Activated CD4-positive, alpha-beta T cell treated with anti-CD3 and anti-CD28 coated beads, Interleukin-2, amount 50 U/mL, for 4 hours (primary cell): ENCODE measurements around the gene DNMT3B.

Experiments
- DNase-seq, 2 experiments: peaks; one replicate each; pipeline ENCODE4 v3.0.0-alpha.2; 2020

Gene DNMT3B

DNA sequence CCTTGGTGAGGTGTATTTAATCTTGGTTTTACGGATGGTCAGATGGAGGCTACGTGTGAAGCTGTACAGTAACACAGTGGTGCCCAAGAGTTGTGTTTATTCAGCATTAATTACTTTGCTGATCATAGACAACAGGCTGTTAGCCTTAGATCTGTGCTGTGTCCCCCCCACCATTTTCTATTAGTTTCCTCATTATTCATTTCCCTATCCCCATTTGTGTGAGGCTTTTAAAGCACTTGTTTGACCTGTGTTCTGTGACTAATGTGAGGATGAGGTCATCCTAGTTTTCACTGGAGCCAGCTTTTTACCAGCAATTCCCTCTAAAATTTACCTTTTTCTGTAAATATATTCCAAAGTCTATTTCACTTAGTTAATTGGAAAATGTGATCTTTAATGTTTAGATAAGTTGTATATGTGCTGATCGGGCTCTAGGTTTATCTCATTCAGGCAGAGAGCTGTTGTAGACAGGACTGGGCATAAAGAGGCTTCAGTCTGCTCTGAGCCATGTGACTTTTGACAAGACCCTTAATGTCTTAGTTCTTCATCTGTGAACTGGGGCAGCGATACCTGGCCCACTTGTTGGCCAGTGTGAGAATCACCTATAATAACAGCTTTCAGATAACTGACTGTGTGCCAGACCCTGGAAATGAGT, 66.0 kb downstream of the DNMT3B start:
- no peak for DNase-seq

DNA sequence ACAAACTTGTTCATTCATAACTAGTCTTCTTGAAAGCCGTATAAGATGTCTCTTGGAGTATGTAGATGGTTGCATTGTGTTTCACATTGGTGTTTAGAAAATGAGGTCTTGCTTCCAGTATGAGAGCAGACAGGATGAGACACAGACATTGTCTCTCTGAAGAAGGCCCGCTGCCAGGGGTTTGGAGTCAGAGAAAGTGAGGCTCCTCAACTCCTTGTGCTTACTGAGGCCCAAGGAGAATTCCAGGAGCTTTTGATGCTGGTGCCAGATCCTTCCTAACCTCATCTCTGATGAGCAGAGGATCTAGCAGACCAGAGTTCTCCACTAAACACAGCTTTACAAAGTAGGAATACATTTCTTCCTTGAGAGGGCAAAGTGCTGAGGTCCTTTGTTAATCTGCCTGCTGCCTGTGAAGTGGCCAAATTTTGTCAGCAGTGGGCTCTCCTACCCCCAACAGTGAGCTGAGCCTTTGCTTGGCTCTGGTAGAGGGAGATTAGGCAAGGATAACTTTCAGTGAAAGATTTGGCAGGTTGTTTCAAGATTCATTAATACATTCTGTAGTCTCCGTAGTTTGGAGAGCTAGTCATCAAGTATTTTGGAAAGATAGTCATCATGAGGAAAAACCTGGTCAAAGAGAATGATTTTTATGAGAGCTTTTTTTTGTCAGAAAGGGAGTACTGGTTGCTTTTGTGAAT, 67.3 kb downstream of the DNMT3B start:
- no peak for DNase-seq

DNA sequence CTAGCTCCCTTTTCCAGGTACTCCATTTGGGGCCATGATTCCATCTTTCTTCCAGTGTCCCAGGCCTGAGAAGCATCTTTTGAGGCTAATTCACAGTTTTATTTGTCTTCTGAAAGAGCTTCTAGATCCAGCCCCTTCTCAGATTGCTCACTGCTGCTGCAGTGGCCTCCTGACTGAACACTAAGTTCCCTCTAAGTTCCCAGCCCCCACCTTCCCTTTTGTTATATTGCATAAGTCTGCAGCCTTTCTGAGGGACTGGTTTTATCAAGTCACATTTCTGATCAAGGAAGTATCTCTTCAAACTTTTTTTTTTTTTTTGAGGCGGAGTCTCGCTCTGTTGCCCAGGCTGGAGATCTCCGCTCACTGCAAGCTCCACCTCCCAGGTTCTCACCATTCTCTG, 68.3 kb downstream of the DNMT3B start:
- no peak for DNase-seq

DNA sequence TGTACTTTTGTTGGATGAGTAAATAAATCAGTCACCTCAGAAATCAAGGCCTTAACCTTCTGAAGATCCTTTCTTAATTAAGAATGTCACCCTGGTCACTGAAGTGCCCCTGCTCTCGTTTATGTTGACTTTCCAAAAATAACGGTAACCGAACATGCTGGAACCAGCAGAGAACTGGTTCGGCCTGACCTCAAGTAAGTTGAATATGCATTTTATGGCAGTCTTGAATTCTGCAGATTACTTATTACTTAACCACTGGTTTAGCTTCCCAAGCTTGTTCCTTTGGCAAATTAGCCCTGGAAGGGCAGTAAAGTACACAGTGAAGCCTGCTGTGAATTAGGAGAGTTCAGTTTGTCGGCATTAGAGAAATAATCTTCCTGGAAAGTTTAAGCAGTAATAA, 69.8 kb downstream of the DNMT3B start:
- no peak for DNase-seq

DNA sequence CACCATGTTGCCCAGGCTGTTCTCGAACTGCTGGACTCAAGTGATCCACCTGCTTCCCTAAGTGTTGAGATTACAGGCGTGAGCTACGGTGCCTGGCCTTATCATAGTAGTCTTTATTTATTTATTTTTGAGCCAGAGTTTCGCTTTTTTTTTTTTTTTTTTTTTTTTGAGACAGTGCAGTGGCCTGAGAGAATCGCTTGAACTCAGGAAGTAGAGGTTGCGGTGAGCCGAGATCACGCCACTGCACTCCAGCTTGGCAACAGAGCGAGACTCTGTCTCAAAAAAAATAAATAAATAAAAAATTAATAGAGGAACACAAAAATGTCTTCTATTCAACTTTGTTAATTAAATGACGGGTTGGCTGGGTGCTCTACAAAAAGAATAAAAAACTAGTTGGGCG, 70.5 kb downstream of the DNMT3B start:
- DNase-seq, result no peak

DNA sequence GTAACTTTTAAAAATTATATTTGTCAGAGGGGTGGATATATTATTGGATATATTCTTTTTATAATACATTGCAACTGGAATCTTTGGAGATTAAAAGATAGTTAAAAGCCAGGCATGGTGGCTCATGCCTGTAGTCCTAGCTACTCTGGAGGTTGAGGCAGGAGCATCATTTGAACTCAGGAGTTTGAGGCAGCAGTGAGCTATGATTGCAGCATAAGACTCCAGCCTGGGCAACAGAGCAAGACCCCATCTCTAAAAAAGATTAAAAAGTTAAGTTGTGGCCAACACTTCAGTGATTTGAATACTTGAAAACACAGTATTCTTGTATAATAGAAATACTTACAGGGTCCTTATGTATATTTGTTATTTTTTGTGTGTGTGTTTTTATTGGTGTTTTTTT, 72.8 kb downstream of the DNMT3B start:
- no peak for DNase-seq

DNA sequence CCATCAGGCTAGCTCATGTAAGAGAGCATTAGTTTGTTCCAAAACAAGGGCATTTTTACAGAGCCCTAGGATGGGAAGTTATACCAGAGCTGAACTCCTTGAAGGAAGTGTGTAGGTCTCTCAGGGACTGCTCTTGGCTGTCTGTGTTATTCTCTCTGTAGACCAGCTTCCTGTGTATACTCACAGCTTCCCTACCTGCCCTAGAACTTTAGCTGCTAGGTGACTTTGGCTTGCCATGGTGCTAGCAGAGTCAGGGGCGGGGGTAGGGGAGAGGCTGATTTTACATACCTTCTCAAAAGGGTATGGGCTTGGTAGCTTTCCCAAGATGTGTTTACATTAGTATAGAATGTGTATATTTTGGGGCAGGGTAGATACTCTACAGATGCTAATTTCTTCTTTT, 75.0 kb downstream of the DNMT3B start:
- no peak for DNase-seq

DNA sequence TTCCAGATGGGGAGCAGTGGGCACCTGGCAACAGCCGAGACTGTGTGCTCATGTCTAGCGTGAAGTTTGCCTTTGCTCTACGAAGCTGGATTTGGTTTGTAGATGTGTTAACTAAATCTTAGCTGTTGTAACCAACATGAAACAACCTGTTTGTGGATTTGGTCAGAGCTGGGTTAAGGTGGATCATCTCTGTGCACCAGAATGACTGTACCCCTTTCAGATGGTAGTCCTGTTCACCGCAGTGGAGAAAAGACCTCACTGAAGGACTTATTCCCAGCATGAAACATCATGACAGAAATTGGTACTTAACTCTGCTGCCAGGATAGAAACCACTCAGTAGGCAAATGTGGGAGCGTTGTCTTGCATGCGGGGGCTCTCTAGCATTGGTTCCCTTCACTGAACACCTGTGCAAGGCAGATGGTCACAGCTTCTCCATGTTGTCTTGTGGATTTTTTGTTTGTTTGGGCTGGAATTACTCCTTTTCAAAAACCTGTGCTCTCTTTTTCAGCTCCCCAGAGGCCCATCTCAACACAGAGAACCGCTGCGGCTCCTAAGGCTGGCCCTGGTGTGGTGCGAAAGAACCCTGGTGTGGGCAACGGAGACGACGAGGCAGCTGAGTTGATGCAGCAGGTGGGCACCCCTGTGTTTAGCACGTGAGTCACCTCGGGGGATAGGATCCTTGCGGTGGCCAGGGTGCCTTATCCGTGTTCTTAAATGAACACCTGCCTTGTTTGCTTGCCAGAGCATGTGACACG, 77.2 kb downstream of the DNMT3B start:
- DNase-seq, result no peak

DNA sequence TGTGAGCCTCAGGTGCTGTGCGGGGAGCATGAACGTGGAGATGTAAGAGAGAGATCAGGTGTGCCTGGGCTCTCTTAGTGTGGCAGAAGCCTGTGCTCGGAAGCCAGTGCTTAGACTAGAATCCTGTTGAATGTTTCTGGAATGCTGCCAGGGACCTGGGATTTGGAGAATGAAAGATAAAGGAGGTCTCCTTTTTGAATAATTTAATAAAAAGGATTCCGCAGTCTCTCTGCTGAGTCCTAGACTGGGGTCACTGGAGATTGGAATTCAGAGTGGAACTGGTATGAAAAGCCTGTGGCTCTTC, 77.7 kb downstream of the DNMT3B start:
- no peak for DNase-seq

DNA sequence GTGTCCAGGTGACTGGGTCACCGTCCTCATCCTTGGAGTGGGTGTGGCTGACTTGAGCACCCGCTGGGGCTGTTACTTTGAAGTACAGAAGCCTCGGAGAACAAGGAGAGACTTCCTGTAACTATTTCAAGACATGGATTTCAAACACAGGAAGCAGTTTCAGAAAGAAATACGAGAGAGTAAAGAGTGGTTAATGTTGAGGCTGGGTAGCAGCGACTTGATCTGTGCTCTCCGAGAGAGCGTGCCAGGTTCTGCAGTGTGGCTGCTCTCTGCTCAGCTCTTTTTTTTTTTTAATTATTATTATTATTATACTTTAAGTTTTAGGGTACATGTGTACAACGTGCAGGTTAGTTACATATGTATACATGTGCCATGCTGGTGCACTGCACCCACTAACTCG, 79.0 kb downstream of the DNMT3B start:
- no peak for DNase-seq

DNA sequence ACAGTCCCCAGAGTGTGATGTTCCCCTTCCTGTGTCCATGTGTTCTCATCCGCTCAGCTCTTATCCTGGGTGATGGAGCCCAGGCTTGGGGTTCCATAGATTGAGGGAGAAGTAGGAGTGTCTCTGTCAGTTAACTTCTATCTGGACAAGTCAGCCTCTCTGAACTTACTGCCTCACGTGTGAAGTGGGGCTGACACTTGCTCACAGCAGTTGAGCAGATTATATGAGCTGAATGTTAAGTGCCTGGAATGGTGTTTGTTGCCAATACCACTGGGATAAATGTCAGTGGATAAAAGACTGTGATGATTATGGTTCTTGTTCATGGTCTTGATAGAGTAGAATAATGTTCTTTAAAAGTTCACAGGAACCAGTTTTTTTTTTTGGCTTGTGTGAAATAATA, 79.4 kb downstream of the DNMT3B start:
- DNase-seq, result no peak

DNA sequence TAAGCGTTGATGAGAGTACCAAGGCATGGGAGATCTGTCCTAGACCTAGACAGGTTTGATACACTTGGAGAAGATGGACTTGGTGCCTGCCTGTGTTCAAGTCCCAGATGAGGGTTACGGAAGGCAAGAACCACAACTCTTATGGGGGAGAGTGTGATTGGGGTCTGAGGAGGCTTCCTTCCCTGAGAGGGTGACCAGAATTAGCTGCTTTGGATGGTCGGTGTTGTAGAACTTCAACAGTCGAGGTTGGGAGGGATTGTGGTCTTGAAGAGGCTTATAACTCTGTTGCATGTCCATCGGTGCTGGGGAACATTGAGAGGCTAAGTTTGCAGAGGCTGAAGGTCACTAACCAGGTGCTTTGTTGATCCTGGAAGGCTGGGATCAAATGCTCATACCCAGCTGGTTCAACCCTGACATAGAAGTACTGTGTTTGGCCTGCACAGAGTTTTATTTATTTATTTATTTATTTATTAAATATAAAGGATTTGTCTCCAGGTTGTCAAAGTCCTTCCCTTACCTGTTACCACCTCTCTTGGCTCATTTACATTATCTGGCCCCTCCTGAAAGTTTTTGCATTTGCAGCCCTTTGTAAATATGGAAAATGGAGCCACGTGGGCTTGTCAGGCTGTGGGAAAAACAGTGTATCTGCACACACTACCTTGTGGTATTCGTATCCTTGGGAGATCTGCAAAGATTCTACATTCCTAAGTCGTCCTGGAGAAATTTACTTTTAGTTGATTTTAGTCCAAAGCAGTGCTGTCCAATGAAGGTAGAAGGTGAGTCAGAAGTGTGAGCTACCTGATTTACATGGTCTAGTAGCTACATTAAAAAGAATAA, 80.7 kb downstream of the DNMT3B start:
- no peak for DNase-seq

DNA sequence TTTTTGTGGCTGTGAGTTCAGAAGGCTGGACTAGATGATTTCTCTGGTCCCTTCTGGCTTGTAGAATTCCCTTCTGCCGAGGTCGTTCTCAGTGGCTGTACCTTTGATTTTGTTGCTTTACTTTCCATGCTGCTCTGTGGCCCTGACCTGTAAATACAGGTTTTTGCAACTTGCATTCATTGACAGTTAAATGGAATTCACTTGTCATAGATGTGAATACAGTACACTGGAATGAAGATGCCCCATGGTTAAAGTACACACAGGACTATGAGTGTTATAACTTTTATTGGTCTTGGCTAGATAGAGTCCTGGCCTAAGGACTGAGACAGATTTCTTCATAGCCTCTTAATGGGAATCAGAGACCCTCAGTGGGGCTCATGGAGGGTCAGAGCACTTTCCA, 83.6 kb downstream of the DNMT3B start:
- DNase-seq, result no peak

DNA sequence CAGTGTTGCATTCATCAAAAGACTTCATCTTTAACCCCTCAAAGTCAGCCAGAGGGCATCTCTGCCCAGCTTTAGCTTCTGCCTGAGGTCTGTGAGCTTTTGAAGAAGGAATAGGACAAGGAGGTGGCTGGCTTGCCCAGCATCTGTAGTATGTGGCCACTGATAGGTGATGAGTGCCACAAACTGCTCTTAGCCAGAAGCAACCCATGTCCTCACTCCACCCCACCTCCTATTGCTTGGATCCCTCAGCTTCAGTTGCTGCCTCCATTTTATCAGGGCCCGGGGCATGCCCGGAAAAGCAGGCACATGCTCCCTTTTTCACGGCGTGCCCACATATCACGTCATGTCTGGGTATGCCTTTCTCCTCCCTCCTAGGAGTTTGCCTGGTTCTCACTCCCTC, 84.7 kb downstream of the DNMT3B start:
- DNase-seq, result no peak

DNA sequence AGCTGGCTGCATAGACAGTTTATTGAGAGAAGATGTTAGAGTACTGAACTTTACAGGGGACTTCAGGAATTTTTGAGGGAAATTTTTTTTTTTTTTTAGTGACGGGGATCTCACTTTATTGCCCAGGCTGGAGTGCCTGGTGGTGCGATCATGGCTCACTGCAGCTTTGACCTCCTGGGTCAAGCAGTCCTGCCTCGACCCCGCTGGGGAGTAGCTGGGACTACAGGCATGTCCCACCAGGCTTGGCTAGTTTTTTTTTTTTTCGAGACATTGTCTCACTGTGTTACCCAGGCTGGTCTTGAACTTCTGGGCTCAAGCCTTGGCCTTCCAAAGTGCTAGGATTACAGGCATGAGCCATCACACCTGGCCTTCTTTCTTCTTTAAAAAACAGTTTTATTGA, 85.8 kb downstream of the DNMT3B start:
- no peak for DNase-seq

DNA sequence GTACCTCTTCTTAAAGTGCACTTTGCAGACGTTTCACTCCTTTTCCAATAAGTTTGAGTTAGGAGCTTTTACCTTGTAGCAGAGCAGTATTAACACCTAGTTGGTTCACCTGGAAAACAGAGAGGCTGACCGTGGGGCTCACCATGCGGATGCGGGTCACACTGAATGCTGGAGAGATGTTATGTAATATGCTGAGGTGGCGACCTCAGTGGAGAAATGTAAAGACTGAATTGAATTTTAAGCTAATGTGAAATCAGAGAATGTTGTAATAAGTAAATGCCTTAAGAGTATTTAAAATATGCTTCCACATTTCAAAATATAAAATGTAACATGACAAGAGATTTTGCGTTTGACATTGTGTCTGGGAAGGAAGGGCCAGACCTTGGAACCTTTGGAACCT, 86.7 kb downstream of the DNMT3B start:
- no peak for DNase-seq

DNA sequence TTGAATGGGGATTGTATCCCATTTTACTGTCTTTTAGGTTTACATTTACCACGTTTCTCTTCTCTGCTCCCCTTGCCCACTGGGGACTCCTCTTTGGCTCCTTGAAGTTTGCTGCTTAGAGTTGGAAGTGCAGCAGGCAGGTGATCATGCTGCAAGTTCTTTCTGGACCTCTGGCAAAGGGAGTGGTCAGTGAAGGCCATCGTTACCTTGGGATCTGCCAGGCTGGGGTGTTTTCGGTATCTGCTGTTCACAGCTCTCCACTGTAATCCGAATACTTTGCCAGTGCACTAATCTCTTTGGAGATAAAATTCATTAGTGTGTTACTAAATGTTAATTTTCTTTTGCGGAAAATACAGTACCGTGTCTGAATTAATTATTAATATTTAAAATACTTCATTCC, 87.4 kb downstream of the DNMT3B start:
- DNase-seq, result no peak

DNA sequence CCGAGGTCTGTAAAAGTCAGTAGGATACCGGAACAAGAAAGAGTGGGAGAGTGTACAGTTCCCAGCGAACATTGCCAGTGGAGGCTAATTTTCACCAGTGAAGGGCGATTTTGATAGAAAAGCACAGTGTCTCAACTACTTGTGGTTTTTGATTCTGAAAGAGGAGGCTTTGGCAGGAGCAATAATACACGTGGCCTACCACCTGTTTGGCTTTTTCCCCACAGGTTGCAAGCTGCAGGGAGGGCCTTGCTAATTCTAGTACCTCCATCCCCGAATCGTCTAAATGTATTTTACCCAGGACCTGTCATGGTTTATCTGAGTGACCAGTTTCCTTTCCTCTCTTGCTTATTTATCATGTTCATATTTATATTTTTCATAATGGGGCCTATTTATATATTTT, 93.2 kb downstream of the DNMT3B start:
- no peak for DNase-seq

DNA sequence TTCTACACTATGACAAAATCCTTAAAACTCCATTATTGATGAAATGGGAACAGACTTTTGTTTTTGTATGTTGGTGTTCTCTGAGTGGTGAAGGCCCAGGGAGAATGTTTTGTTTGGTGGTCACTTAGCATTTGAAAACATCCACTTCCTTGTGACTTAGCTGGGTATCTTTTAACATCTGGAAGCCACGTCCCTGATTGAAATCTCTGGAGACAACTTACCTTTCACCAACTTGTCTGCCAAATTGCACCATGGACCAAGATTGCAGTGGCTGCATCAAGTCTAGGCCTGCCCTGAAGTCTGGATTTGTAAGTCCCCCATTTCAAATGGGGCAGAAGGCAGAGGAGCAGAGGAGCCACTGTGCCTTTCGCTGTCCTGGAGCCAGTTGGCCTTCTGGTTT, 96.0 kb downstream of the DNMT3B start:
- no peak for DNase-seq
